Gastroesophageal sphincter (tissue), 4 donors: Measurements from ENCODE around the gene TBC1D3I. TPM values are rescaled to one million over a fixed set of nuclear protein-coding genes. Genes with fewer than 3 reads are reported as not detected.
"Not testable (repeated sequence)": the region's sequence is repeated elsewhere in the genome, so short reads cannot be mapped to it uniquely, and the experiment has no call there.

ENCODE experiments used
- ATAC-seq: fragments of 150-250 bp; one replicate; pipeline ENCODE4 v1.9.1; 2016; ENCODE audit warnings: mild to moderate bottlenecking, moderate library complexity
- H3K27ac ChIP-seq, 4 donors: fragments of 200-600 bp; sonication (generic) in 3 of 4; 1 replicate in 3 of 4; 2 replicates in 1 of 4; pipeline ENCODE4 v1.5.1; 2016 to 2019
- H3K27me3 ChIP-seq: fragments of 200-600 bp; sonication (generic); one replicate; pipeline ENCODE4 v1.5.1; 2019
- H3K36me3 ChIP-seq, 2 donors: fragments of 200-600 bp; sonication (generic); one replicate each; pipeline ENCODE4 v1.5.1; 2019; ENCODE audit warnings: control low read depth in 1 of 2
- H3K4me1 ChIP-seq, 3 donors: fragments of 200-600 bp; sonication (generic); 1 replicate in 2 of 3; 2 replicates in 1 of 3; pipeline ENCODE4 v1.5.1; 2016 to 2019; ENCODE audit warnings: control low read depth in 2 of 3
- H3K4me3 ChIP-seq, 2 donors: fragments of 200-600 bp; sonication (generic); one replicate each; pipeline ENCODE4 v1.5.1; 2019; ENCODE audit warnings: mild to moderate bottlenecking in 1 of 2, moderate library complexity in 1 of 2
- H3K9me3 ChIP-seq, 3 donors: fragments of 200-600 bp; sonication (generic); one replicate each; pipeline ENCODE4 v1.5.1; 2017 to 2019; ENCODE audit warnings: control low read depth in 2 of 3
- EP300 ChIP-seq: sonication (generic); formaldehyde crosslinking; IDR thresholded peaks from one replicate; pipeline ENCODE4 v1.6.1; 2017; ENCODE audit warnings: antibody characterized with exemption, mild to moderate bottlenecking
- POLR2A ChIP-seq, 2 donors: fragments of 450-650 bp; IDR thresholded peaks; one replicate each; pipeline ENCODE4 v1.6.1; 2017; ENCODE audit warnings: antibody characterized with exemption in 2 of 2, mild to moderate bottlenecking in 2 of 2, moderate library complexity in 1 of 2
- POLR2AphosphoS5 ChIP-seq: sonication (generic); formaldehyde crosslinking; IDR thresholded peaks from one replicate; pipeline ENCODE4 v1.6.1; 2017; ENCODE audit warnings: antibody characterized with exemption
- WGBS, 2 donors: methylation state at CpG; one replicate each; pipeline ENCODE4 v1.1.5; 2018; ENCODE audit warnings: low coverage in 1 of 2; 5-methylcytosine and 5-hydroxymethylcytosine counted together
- total RNA-seq, 4 donors: library from RNA; depleted of rRNA; stranded (reverse); fragments of >200 nt; gene quantifications; one replicate each; pipeline ENCODE4 v1.1.0, GENCODE V29; 2016
- TF ChIP-seq, protein P1 (sequence below), 4 experiments: fragments of 200-600 bp in 2 of 4; fragments of 450-650 bp in 2 of 4; sonication (generic) in 1 of 4; IDR thresholded peaks; one replicate each; pipeline ENCODE4 v1.5.1; 2017 to 2019; ENCODE audit warnings: antibody characterized with exemption in 4 of 4, mild to moderate bottlenecking in 2 of 4, moderate library complexity in 2 of 4

The TBC1D3I gene
- total RNA-seq, 4 donors from 2014 or later: not detected

DNA sequence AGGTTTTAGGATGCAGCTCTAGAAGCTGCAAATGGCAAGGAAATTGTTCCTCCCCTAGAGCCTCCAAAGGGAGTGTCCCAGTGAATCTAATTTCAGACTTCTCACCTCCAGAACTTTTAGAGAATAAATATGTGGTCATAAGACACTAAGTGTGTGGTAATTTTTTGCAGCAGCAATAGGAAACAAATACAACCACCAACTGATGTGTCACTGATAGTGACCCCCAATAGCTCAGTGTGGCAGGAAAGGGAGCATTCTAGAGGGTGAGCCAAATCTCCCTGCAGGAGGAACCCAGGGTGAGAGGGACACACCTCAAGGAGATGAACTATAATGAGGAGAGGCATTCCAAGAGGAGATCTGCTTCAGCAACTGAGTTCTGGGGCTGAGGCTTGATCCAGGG, 49.5 kb downstream of the TBC1D3I start:
- H3K36me3 ChIP-seq: no peaks in the 10 kb centered on the region
- TF ChIP-seq POLR2AphosphoS5 (no peak), POLR2A (IDR thresholded peaks at IDR 0.05) (no peak), EP300 (no peak)
- TF ChIP-seq, protein P1, sequence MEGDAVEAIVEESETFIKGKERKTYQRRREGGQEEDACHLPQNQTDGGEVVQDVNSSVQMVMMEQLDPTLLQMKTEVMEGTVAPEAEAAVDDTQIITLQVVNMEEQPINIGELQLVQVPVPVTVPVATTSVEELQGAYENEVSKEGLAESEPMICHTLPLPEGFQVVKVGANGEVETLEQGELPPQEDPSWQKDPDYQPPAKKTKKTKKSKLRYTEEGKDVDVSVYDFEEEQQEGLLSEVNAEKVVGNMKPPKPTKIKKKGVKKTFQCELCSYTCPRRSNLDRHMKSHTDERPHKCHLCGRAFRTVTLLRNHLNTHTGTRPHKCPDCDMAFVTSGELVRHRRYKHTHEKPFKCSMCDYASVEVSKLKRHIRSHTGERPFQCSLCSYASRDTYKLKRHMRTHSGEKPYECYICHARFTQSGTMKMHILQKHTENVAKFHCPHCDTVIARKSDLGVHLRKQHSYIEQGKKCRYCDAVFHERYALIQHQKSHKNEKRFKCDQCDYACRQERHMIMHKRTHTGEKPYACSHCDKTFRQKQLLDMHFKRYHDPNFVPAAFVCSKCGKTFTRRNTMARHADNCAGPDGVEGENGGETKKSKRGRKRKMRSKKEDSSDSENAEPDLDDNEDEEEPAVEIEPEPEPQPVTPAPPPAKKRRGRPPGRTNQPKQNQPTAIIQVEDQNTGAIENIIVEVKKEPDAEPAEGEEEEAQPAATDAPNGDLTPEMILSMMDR (IDR thresholded peaks at IDR 0.05): no peak
- H3K4me3 ChIP-seq: no peak overlapping the region
- no peak overlapping the region for H3K27ac ChIP-seq
- H3K4me1 ChIP-seq: no peaks in the 10 kb centered on the region
- no peak for ATAC-seq
- H3K9me3 ChIP-seq: peaks cover 0 to 10% (median 0%) of the 10 kb centered on the region in 3 donors
- peaks cover 15% of the 10 kb centered on the region for H3K27me3 ChIP-seq

DNA sequence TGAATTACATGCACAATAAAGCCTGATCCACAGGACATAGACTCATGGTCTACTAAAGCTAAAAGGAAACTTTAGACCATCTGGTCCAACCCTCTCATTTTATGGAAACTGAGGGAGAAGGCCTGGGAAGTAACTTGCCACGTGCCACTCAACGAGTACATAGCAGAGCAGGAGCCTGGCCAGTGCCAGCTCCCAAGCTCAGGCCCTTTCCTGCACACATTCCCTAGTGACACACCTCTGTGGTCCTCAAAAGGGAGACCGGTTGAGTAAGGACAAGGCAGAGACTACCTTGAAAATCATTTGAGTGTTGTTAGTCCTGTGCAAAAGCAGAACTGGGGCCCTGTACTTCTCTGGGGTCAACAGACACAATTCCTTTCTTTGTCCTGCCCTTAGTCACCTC, 50.7 kb downstream of the TBC1D3I start:
- WGBS, 2 donors: 69 to 71% methylated on average over 1 to 3 of the region's 3 CpGs
- no peaks in the 10 kb centered on the region for H3K4me1 ChIP-seq

DNA sequence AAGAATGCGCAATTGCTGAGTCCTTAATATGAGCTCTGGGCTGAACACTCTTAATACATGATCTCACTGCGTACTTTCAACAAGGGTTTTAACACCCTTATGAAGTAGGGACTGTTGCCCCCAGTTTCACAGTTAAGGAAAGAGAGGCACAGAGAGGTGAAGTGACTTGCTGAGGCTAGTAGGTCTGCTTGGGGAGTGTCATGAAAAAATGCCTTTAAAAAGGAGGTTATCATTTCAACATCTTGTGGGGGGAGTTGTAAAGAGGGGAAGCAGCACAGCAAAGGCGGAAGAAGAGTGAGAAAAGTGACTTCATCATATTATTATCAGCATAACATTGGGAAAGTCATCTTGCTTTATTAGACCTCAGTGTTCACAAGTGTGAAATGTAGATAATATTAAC, 51.4 kb downstream of the TBC1D3I start:
- Histone ChIP-seq H3K9me3 (no peaks in the 10 kb centered on the region), H3K4me3 (no peak overlapping the region), H3K27ac (no peak overlapping the region), H3K36me3 (no peaks in the 10 kb centered on the region), H3K4me1 (no peaks in the 10 kb centered on the region), H3K27me3 (peaks cover 14% of the 10 kb centered on the region)
- TF ChIP-seq POLR2AphosphoS5 (no peak), POLR2A (IDR thresholded peaks at IDR 0.05) (no peak), EP300 (no peak)
- TF ChIP-seq, protein P1 (IDR thresholded peaks at IDR 0.05): no peak
- no peak for ATAC-seq
- WGBS, 2 donors: 80% methylated on average over 2 to 3 of the region's 3 CpGs

More for the DNA sequence above, 50.7 kb downstream of the TBC1D3I start:
- TF ChIP-seq, protein P1 (IDR thresholded peaks at IDR 0.05): no peak
- TF ChIP-seq POLR2AphosphoS5 (no peak), EP300 (no peak), POLR2A (IDR thresholded peaks at IDR 0.05) (no peak)
- no peak for ATAC-seq
- Histone ChIP-seq H3K9me3 (peaks cover 0 to 2% (median 0%) of the 10 kb centered on the region in 3 donors), H3K27ac (no peak overlapping the region), H3K36me3 (no peaks in the 10 kb centered on the region), H3K4me3 (no peak overlapping the region), H3K27me3 (peaks cover 19% of the 10 kb centered on the region)

DNA sequence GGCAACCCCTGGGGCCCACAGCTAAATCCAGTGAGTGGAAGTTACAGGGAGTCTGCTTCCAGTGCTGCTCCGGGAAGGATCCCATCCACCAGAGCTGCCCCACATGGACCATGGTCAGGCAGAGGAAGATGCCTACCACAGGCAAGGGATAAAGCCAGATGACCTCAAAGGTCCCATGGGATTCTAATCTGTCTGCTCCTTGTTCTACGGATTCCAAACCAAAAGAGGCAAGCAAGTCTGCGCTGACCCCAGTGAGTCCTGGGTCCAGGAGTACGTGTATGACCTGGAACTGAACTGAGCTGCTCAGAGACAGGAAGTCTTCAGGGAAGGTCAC, 52.1 kb downstream of the TBC1D3I start:
- H3K4me1 ChIP-seq: no peaks in the 10 kb centered on the region
- TF ChIP-seq POLR2AphosphoS5: no peak
- TF ChIP-seq EP300: no peak
- TF ChIP-seq, protein P1 (IDR thresholded peaks at IDR 0.05): no peak
- TF ChIP-seq POLR2A (IDR thresholded peaks at IDR 0.05): no peak
- H3K9me3 ChIP-seq: no peaks in the 10 kb centered on the region
- H3K36me3 ChIP-seq: no peaks in the 10 kb centered on the region
- 67 to 68% methylated on average over 2 to 4 of the region's 4 CpGs for WGBS, 2 donors
- no peak overlapping the region for H3K27ac ChIP-seq
- ATAC-seq: no peak
- H3K27me3 ChIP-seq: peaks cover 14% of the 10 kb centered on the region
- H3K4me3 ChIP-seq: no peak overlapping the region

DNA sequence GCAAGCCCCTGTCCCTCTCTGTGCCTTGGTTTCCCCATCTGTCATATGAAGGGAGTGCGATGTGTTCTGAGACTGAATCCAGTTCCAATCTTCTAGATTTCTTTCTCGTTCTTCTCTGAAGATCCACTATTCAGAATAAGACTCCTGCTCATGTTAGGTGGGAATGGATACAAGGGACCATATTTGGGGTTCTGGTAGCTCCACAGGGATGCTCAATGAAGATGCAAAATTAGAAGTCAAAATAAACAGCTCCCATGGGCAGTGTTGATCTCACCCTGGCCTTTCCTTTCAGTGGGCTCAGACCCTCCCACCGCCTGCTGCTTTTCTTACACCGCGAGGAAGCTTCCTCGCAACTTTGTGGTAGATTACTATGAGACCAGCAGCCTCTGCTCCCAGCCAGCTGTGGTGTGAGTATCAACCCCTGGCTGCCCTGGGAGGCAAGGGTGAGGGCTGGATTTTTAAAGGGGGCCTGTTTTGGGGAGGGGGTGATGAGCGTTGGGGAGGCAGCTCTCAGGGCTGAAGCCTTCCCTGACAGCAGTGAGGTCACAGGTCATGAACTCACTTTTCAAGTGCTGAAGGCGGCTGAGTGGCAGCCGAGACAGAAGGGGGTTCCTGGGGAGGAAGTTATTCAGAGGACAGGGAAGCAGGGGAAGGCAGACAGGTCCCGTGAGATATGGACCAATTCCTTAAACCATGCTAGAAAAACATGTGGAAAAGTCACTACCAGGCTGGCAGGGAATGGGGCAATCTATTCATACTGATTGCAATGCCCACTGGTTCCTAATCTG, 52.7 kb downstream of the TBC1D3I start:
- peaks cover 14% of the 10 kb centered on the region for H3K27me3 ChIP-seq
- not testable (repeated sequence) for H3K4me1 ChIP-seq, H3K36me3 ChIP-seq, H3K4me3 ChIP-seq, H3K9me3 ChIP-seq, ATAC-seq, H3K27ac ChIP-seq
- 20% methylated on average over 1 of the region's 10 CpGs; no CpG with 5 or more reads in 1 of the 2 donors for WGBS, 2 donors

DNA sequence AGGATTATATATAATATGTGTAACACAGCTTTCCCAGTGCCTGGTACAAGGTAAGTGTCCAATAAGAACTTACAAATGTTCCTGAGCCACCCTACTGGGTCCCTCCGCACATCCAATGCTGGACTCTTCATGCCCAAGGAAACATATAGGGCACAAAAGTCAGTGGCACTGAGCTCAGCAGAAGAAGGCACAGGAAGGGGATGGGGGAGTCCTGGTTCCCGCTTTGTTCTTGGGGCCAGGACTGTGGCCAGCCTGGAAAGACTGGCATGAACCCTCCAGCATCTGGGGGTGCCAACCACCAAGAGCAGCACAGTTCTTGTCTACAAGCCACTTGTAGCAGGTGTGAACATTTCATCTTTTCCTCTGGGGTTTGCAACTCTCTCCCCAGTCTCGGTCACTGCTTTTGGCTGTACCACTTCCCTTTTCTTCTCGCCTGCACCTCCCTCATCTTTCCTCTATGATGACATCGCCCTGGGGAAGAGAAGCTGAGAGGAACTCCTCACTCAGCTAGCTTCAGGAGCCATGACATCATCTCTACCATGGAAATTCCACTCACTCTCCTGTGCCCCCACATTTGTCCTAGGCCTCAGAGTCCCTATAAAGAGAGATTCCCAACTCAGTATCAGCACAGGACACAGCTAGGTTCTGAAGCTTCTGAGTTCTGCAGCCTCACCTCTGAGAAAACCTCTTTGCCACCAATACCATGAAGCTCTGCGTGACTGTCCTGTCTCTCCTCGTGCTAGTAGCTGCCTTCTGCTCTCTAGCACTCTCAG, 53.7 kb downstream of the TBC1D3I start, which contains the start of gene CCL4L2:
CCL4L2 (plus strand) TSS at position 625 of the 773 bp plus-strand sequence.
- H3K27me3 ChIP-seq: peaks cover 14% of the 10 kb centered on the region
- not testable (repeated sequence) for H3K4me3 ChIP-seq, H3K36me3 ChIP-seq, H3K9me3 ChIP-seq, H3K4me1 ChIP-seq, H3K27ac ChIP-seq
- ATAC-seq: peak; percentile 36
- WGBS, 2 donors: 63 to 76% methylated on average over 4 of the region's 7 CpGs
